Embryonic facial prominence (tissue), 1 donor: ENCODE results near the gene USP15.

Experiments used
- DNase-seq: peaks from one replicate; pipeline ENCODE4 v3.0.0-alpha.2; 2016; ENCODE audit errors: extremely low spot score

Gene USP15

DNA sequence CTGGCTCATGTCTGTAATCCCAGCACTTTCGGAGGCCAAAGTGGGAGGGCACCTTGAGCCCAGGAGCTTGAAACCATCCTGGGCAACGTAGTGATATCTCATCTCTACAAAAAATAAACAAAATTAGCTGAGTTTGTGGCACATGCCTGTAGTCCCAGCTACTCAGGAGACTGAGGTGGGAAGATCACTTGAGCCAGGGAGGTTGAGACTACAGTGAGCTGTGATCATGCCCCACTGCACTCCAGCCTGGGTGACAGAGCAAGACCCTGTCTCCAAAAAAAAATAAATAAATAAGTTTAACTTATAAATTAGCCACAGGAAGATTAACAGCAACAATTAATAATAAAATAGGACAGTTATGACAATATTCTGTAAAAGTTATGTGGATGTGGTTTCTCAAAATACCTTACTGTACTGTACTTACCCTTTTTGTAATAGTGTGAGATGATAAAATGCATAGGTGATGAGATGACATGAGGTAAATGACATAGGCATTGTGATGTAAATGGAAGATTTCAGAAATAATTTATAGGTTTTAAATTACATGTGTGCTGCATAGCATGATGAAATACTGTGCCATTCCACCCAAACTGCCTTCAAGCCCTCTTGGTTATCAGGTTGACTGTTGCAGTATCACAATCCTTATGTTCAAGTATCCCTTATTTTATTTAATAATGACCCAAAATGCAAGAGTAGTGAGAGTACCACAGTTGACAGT, 22.0 kb downstream of the USP15 start:
- no peak for DNase-seq

DNA sequence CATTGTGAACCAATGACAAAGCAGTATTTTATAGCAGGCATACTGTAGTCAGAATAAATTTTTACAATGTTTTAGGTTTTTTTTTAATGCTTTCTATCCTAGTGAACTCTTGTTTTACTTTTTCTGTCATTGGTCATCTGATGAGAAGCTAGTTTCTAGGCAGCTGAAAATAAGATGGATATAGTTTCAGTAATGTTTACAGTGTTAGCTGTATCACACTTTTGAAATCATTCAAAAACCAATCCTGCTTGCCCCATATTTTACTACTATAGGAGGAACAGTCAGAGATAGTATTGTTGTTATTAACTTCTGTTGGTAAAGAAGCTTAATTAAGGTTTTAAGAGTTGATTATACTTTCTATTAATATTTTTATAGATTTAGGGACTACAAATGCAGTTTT, 24.5 kb downstream of the USP15 start:
- no peak for DNase-seq

GRCh38 chr12:62285284-62285683, 25.1 kb downstream of the USP15 start:
- DNase-seq, result no peak

DNA sequence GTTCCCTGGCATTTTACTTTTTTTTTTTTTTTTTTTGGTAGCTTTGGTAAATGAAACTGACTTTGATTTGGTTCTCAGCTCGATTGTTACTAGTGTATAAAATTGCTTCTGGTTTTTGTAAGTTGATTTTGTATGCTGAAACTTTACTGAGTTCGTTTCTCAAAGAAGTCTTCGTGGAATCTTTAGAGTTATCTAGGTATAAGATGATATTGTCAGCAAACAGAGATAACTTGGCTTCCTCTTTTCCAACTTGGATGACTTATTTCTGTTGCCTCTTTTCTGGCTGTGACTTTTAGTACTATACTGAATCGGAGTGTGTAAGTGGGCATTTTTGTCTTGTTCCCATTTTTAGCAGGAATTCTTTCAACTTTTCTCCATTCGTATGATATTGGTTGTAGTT, 28.1 kb downstream of the USP15 start:
- DNase-seq, result no peak

GRCh38 chr12:62290846-62291245, 30.6 kb downstream of the USP15 start:
- no peak for DNase-seq

DNA sequence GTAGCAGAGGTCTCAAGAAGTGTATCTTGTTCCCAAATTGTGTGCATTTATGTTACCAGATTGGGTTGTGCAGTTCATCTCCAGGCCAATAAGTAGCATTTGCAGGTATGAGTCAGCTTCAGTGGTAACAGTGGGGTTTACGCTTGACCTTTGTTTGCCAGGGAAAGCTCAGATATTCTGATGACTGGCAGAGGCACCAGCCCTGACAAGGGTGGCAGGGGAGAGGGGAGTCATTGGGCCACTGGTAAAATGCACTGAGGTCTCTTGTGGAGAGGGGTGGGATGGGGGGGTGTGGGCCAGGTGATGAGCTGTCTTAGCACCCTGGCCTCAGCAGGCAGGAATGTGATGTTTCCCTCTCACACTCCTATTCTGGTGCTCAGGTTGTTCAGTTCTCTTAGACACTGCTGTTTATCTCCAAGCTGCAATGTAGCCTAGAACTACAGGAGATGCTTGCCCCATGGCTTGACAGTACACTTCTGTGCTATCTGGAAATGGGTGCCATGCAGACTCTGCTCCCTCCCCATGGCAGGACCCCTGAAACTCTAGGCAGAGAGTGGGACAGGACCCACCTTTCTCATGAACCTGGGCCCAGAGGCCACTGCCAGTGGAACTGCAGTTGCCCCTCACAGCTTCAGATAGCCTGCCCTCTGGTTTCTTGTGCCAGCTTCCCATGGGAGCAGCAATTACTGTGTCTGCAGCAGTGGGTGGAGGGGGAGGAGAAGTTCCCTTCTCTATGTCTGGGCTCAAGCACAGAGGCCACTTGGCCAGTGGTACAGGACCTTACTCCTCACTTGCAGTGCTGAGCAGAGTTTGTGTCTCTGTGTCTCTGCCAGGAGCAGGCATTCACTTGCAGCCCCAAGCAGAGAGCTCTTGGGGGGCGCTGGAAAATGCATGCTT, 31.9 kb downstream of the USP15 start:
- no peak for DNase-seq

- no peak for DNase-seq
Measured at GRCh38 chr12:62292761-62293344, 32.6 kb downstream of the USP15 start.

DNA sequence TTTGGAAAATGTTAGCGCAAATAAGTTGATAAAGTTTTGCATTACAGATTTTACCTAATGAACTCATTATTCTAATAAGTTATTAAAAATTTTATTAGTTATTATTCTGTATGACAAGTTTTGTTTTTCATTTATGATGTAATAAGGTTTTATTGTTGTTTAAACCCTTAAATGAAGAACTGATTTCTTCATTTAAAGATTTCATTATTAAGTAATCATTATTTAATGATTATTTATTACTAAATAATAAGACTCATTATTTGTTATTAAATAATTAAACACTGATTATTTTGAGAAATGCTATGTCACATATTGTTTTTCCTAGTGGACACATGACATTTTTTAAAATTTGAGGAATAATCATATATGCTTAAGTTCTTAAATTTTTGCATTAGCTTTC, 34.2 kb downstream of the USP15 start:
- DNase-seq, result no peak

DNA sequence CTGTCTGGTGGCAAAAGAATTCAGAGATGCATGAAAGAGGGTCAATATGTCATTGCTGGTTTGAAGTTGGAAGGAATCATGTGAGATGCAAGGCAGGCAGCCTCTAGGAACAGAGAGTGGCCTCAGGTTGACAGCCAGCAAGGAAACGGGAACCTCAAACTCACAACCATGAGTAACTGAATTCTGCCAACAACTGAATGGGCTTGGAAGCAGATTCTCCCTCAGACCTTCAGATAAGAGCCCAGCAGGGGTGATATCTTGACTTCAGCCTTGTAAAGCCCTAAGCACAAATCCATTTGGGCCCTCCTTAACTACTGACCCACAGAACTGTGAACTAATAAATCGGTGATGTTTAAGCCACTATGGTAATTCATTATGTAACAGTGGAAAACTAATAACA, 35.8 kb downstream of the USP15 start:
- no peak for DNase-seq

- no peak for DNase-seq
Measured at GRCh38 chr12:62297321-62297720, 37.1 kb downstream of the USP15 start.

DNA sequence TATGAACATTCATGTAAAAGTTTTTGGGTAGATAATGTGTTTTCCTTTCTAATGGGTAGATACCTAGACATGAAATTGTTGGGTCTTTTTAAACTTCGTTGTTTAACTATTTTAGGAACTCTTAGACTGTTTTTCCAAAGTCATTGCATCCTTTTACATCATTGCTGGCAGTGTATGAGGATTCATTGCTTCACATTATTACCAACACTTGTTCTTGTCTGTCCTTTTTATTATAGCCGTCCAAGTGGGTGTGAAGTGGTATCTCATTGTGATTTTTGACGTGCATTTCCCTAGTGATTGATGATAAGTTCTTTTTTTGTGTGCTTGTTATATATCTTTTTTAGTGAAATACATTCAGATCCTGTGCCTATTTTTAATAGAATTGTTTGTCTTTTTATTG, 39.4 kb downstream of the USP15 start:
- no peak for DNase-seq

DNA sequence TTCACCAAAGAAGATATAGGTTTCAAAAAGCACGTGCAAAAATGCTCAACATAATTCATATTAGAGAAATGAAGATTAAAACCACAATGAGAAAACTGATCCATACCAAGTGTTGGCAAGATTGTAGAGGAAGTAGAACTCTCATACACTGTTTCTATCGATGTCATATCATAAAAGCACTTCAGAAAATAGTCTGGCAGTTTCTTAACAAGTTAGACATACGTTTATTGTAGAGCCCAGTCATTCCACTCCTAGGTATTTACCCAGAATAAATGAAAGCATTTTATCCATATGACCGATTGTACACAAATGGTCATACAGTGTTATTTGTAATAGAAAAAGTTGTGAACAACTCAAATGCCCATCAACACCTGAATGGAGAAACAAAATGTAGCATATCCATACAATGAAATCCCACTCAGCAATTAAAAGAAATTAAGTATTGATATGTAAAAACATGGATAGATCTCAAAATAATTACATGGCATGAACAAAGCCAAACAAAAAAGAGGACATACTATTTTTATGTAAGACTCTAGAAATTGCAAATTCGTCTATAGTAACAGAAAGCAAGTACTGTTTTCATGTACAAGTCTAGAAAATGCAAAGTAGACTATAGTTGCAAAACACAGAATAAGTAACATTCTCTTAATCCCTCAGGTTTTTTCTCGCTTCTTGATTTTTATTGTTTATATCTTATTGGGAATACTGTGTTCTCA, 41.0 kb downstream of the USP15 start:
- DNase-seq, result no peak

DNA sequence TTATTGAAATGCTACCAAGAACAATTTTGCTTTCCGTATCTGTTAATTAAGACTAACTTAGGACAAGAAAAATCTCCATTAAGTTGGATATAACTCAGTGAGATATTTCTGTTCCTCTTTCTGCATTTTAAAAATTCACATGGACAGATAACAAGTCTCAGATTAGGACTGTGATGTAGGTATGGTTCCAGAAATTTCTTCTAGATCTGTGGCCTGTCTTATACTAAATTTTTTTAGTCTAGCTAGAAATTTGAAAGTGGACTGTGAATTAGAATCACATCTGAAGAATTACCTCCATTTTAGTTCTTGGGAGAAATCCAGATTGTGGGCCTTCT, 41.6 kb downstream of the USP15 start:
- DNase-seq, result no peak

DNA sequence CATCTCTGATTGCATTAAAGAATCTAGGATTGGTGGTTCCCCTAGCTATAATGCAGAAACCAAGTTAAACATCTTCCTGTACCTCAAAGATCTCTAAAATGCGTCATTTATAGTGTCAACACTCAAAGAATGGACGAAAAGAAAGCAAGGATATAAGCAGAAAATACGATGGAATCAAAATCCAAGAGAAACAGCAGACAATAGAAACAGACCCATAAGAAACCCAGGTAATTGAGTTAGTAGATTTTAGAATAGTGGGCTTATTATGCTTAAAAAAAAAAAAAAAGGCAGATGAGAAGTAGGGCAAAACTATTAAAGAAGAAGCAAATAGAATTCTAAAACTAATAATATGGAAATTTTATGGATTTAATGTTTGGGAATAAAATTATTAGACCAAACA, 44.4 kb downstream of the USP15 start:
- no peak for DNase-seq

- no peak for DNase-seq
Measured at GRCh38 chr12:62305778-62306177, 45.6 kb downstream of the USP15 start.

- DNase-seq, result no peak
Measured at GRCh38 chr12:62306569-62307530, 46.6 kb downstream of the USP15 start.

- no peak for DNase-seq
Measured at GRCh38 chr12:62308201-62308600, 48.0 kb downstream of the USP15 start.

GRCh38 chr12:62313727-62314380, 53.6 kb downstream of the USP15 start:
- DNase-seq, result no peak

GRCh38 chr12:62317017-62317416, 56.8 kb downstream of the USP15 start:
- DNase-seq, result no peak

- no peak for DNase-seq
Measured at GRCh38 chr12:62319058-62319457, 58.9 kb downstream of the USP15 start.

- no peak for DNase-seq
Measured at GRCh38 chr12:62320054-62320453, 59.9 kb downstream of the USP15 start.
